A673 (cell line): ENCODE measurements around the gene METTL9. TPM values are rescaled to one million over a fixed set of nuclear protein-coding genes. Genes with fewer than 3 reads are reported as not detected.
"Not testable (repeated sequence)": the region's sequence is repeated elsewhere in the genome, so short reads cannot be mapped to it uniquely, and the experiment has no call there.

Source experiments
- BruUV-seq: library from RNA; stranded (reverse); fragments of 400-500 nt; replicated peaks from 2 replicates; lab custom pipeline; 2021; lab: Mats Ljungman, UMichigan
- CTCF ChIA-PET: fragments of 300-600 bp; sonication (Branson Sonifier 250); formaldehyde crosslinking; loops from one replicate; lab custom pipeline; 2022; ENCODE audit warnings: antibody characterized with exemption; lab: Charles Lee
- POLR2A ChIA-PET: fragments of 300-600 bp; sonication (Branson Sonifier 250); formaldehyde crosslinking; loops from one replicate; lab custom pipeline; 2022; ENCODE audit warnings: antibody characterized with exemption; ENCODE audit not compliant: low non-redundant PET; lab: Charles Lee
- DNase-seq: peaks from one replicate; pipeline ENCODE4 v3.0.0-alpha.2; 2015; ENCODE audit warnings: low spot score
- H3K27ac ChIP-seq: fragments of 200-600 bp; sonication (generic); 2 replicates; pipeline ENCODE4 v1.5.1; 2016; ENCODE audit warnings: mixed run types, low read depth, mild to moderate bottlenecking, mixed read lengths, antibody characterized with exemption, low read length; ENCODE audit not compliant: poor library complexity, severe bottlenecking
- H3K27me3 ChIP-seq: fragments of 200-600 bp; sonication (generic); replicated peaks from 2 replicates; pipeline ENCODE4 v1.6.1; 2017; ENCODE audit warnings: mixed run types, low read depth, mild to moderate bottlenecking, mixed read lengths, antibody characterized with exemption, low read length; ENCODE audit not compliant: insufficient read depth, poor library complexity
- H3K36me3 ChIP-seq: fragments of 200-600 bp; sonication (generic); 2 replicates; pipeline ENCODE4 v1.6.1; 2016; ENCODE audit warnings: mixed run types, mild to moderate bottlenecking, mixed read lengths, antibody characterized with exemption, low read length; ENCODE audit not compliant: insufficient read depth, poor library complexity, severe bottlenecking
- H3K4me1 ChIP-seq: fragments of 200-600 bp; sonication (generic); 2 replicates; pipeline ENCODE4 v1.6.1; 2017; ENCODE audit warnings: mixed run types, mild to moderate bottlenecking, mixed read lengths, antibody characterized with exemption, low read length; ENCODE audit not compliant: insufficient read depth, poor library complexity, severe bottlenecking
- H3K4me3 ChIP-seq: fragments of 200-600 bp; sonication (generic); 2 replicates; pipeline ENCODE4 v1.5.1; 2016; ENCODE audit warnings: low read depth, mixed run types, mild to moderate bottlenecking, mixed read lengths, low read length; ENCODE audit not compliant: poor library complexity, severe bottlenecking
- H3K9me3 ChIP-seq: fragments of 200-600 bp; sonication (generic); 2 replicates; pipeline ENCODE4 v1.6.1; 2016; ENCODE audit warnings: mixed run types, low read depth, mild to moderate bottlenecking, mixed read lengths, antibody characterized with exemption, low read length; ENCODE audit not compliant: poor library complexity, severe bottlenecking
- CTCF ChIP-seq: fragments of 300-800, 200-600 bp; sonication (generic); conservative IDR thresholded peaks from 2 replicates; pipeline ENCODE4 v1.5.1; 2017; ENCODE audit warnings: low read depth, mild to moderate bottlenecking, antibody characterized with exemption, low read length, moderate library complexity, mixed read lengths
- EZH2 ChIP-seq: fragments of 200-600 bp; sonication (generic); IDR thresholded peaks from 2 replicates; pipeline ENCODE4 v1.6.1; 2017; ENCODE audit warnings: borderline replicate concordance, low read depth, mild to moderate bottlenecking, mixed read lengths, antibody characterized with exemption, low read length; ENCODE audit not compliant: poor library complexity, severe bottlenecking
- intact Hi-C: fragments of 100-400 bp; cut with micrococcal nuclease; formaldehyde crosslinking; loops from one replicate; pipeline ENCODE4 v1.10.0; 2022; ENCODE audit not compliant: unreplicated experiment
- total RNA-seq: library from RNA; stranded (reverse); gene quantifications from 2 replicates; pipeline ENCODE4 v1.2.3, GENCODE V29; 2021

Gene METTL9
- total RNA-seq, 1 experiment from 2014 or later = 151 TPM

GRCh38 chr16:21666772-21667171 is 67.4 kb downstream of the METTL9 start:
- Histone ChIP-seq H3K36me3 (no peaks in the 10 kb centered on the region), H3K27me3 (no peaks in the 10 kb centered on the region), H3K27ac (no peak overlapping the region), H3K4me3 (no peak overlapping the region), H3K4me1 (no peaks in the 10 kb centered on the region), H3K9me3 (no peaks in the 10 kb centered on the region)
- no peak for TF ChIP-seq EZH2
- TF ChIP-seq CTCF = no peak
- ChIA-PET POLR2A (no interaction called here), CTCF (no interaction called here)
- no TSS peak for BruUV-seq
- intact Hi-C loops = no loop called here
- no peak for DNase-seq

- TF ChIP-seq EZH2 = no peak
- POLR2A ChIA-PET = interaction anchor here (0.6 kb wide), 1 partner anchor 26 kb away, joined by 4 read pairs; no protein-coding TSS in a partner anchor
- no TSS peak for BruUV-seq
These were observed 68.2 kb downstream of the METTL9 start for GRCh38 chr16:21667575-21667974.

GRCh38 chr16:21673469-21673868 is 74.1 kb downstream of the METTL9 start:
- intact Hi-C loops = no loop called here
- no TSS peak for BruUV-seq
- ChIA-PET POLR2A (no interaction called here), CTCF (no interaction called here)
- Histone ChIP-seq H3K36me3 (no peaks in the 10 kb centered on the region), H3K4me1 (no peaks in the 10 kb centered on the region), H3K4me3 (no peak overlapping the region), H3K27me3 (peaks cover 5% of the 10 kb centered on the region), H3K9me3 (no peaks in the 10 kb centered on the region), H3K27ac (no peak overlapping the region)
- no peak for TF ChIP-seq EZH2
- no peak for TF ChIP-seq CTCF
- no peak for DNase-seq

More at GRCh38 chr16:21667575-21667974, 68.2 kb downstream of the METTL9 start:
- no peak for DNase-seq
- CTCF ChIA-PET = no interaction called here
- Histone ChIP-seq H3K4me1 (no peaks in the 10 kb centered on the region), H3K27me3 (no peaks in the 10 kb centered on the region), H3K9me3 (no peaks in the 10 kb centered on the region), H3K36me3 (no peaks in the 10 kb centered on the region), H3K4me3 (no peak overlapping the region), H3K27ac (no peak overlapping the region)
- intact Hi-C loops = no loop called here

- POLR2A ChIA-PET, intact Hi-C loops, DNase-seq, H3K4me3 ChIP-seq, BruUV-seq, H3K27ac ChIP-seq, CTCF ChIA-PET, H3K4me1 ChIP-seq, H3K36me3 ChIP-seq, H3K27me3 ChIP-seq, H3K9me3 ChIP-seq: not testable (repeated sequence)
These were observed 75.1 kb downstream of the METTL9 start for GRCh38 chr16:21674456-21674855.

GRCh38 chr16:21680714-21681113 is 81.3 kb downstream of the METTL9 start:
- H3K4me3 ChIP-seq, H3K36me3 ChIP-seq, H3K9me3 ChIP-seq, DNase-seq, H3K27ac ChIP-seq, CTCF ChIA-PET, intact Hi-C loops, BruUV-seq, H3K27me3 ChIP-seq, H3K4me1 ChIP-seq: not testable (repeated sequence)
- POLR2A ChIA-PET = interaction anchor here (0.7 kb wide), 1 partner anchor 47 kb away, joined by 4 read pairs; no protein-coding TSS in a partner anchor
